Activated naive CD4-positive, alpha-beta T cell treated with anti-CD3 and anti-CD28 coated beads, Interleukin-2, amount 10 ng/mL, durations not matched to agents 7 days and 5 days (primary cell): ENCODE data around the gene SNAP91.

Source experiments
- CTCF ChIA-PET: fragments of 350-600 bp; sonication (Branson Sonifier 250); formaldehyde crosslinking; loops from one replicate; lab custom pipeline; 2021; ENCODE audit warnings: antibody characterized with exemption; lab: Charles Lee
- DNase-seq: peaks from one replicate; pipeline ENCODE4 v3.0.0-alpha.2; 2020
- H3K27ac Mint-ChIP-seq: one replicate; pipeline ENCODE4 v1.8.0; 2021; ENCODE audit warnings: mild to moderate bottlenecking, moderate library complexity, mixed read lengths
- H3K27me3 Mint-ChIP-seq: one replicate; pipeline ENCODE4 v1.8.0; 2021; ENCODE audit warnings: mild to moderate bottlenecking, mixed read lengths
- H3K36me3 Mint-ChIP-seq: one replicate; pipeline ENCODE4 v1.8.0; 2021; ENCODE audit warnings: mixed read lengths
- H3K4me1 Mint-ChIP-seq: one replicate; pipeline ENCODE4 v1.8.0; 2021; ENCODE audit warnings: mixed read lengths
- H3K4me3 Mint-ChIP-seq: one replicate; pipeline ENCODE4 v1.8.0; 2021; ENCODE audit warnings: mild to moderate bottlenecking, moderate library complexity, mixed read lengths
- H3K9me3 Mint-ChIP-seq: one replicate; pipeline ENCODE4 v1.8.0; 2021; ENCODE audit warnings: mixed read lengths

SNAP91 gene

GRCh38 chr6:83509441-83509840 is 199.5 kb downstream of the SNAP91 start:
- peaks cover 27% of the 10 kb centered on the region for H3K27me3 Mint-ChIP-seq
- no peaks in the 10 kb centered on the region for H3K9me3 Mint-ChIP-seq
- H3K36me3 Mint-ChIP-seq, result no peaks in the 10 kb centered on the region
- CTCF ChIA-PET, result interaction anchor here (1.6 kb wide), 1 partner anchor 442 kb away, joined by 5 read pairs; the partner anchor contains the start of gene DOP1A
- H3K27ac Mint-ChIP-seq, result no peak overlapping the region
- no peak overlapping the region for H3K4me3 Mint-ChIP-seq
- H3K4me1 Mint-ChIP-seq, result peaks cover 3% of the 10 kb centered on the region
- no peak for DNase-seq

- no peak for DNase-seq
- H3K4me1 Mint-ChIP-seq, result no peaks in the 10 kb centered on the region
- CTCF ChIA-PET, result interaction anchor here (0.7 to 1.7 kb wide), 4 partner anchors 9 to 440 kb away, joined by 3 to 4 read pairs (median 3); no protein-coding TSS in a partner anchor
- no peak overlapping the region for H3K4me3 Mint-ChIP-seq
- H3K36me3 Mint-ChIP-seq, result no peaks in the 10 kb centered on the region
- H3K27me3 Mint-ChIP-seq, result peaks cover 4% of the 10 kb centered on the region
- no peaks in the 10 kb centered on the region for H3K9me3 Mint-ChIP-seq
- H3K27ac Mint-ChIP-seq, result no peak overlapping the region
Observed at GRCh38 chr6:83505356-83505755, 203.5 kb downstream of the SNAP91 start.
